Activated naive CD8-positive, alpha-beta T cell treated with anti-CD3 and anti-CD28 coated beads, Interleukin-2, amount 10 ng/mL, durations not matched to agents 7 days and 5 days (primary cell): Measurements from ENCODE around the gene ZNF785. TPM values are rescaled to one million over a fixed set of nuclear protein-coding genes. Genes with fewer than 3 reads are reported as not detected.
"Not testable (repeated sequence)": the region's sequence is repeated elsewhere in the genome, so short reads cannot be mapped to it uniquely, and the experiment has no call there.

ENCODE experiments used
- ATAC-seq: fragments of 150-1000 bp; cut with Tn5 transposase; one replicate; pipeline ENCODE4 v1.10.0; 2021; ENCODE audit warnings: low read depth, moderate library complexity
- POLR2A ChIA-PET: fragments of 350-600 bp; sonication (Branson Sonifier 250); formaldehyde crosslinking; loops from one replicate; lab custom pipeline; 2021; ENCODE audit warnings: antibody characterized with exemption; lab: Charles Lee
- DNase-seq: peaks from one replicate; pipeline ENCODE4 v3.0.0; 2021
- H3K27ac Mint-ChIP-seq: one replicate; pipeline ENCODE4 v1.8.0; 2022; ENCODE audit warnings: mild to moderate bottlenecking, mixed read lengths
- H3K27me3 Mint-ChIP-seq: one replicate; pipeline ENCODE4 v1.8.0; 2022; ENCODE audit warnings: mild to moderate bottlenecking, moderate library complexity, mixed read lengths
- H3K36me3 Mint-ChIP-seq: one replicate; pipeline ENCODE4 v1.8.0; 2021; ENCODE audit warnings: mild to moderate bottlenecking, mixed read lengths
- H3K4me1 Mint-ChIP-seq: one replicate; pipeline ENCODE4 v1.8.0; 2021; ENCODE audit warnings: mixed read lengths
- H3K4me3 Mint-ChIP-seq: one replicate; pipeline ENCODE4 v1.8.0; 2022; ENCODE audit warnings: mild to moderate bottlenecking, moderate library complexity, mixed read lengths
- H3K9me3 Mint-ChIP-seq: one replicate; pipeline ENCODE4 v1.8.0; 2021; ENCODE audit warnings: mixed read lengths
- total RNA-seq, 2 experiments: library from RNA; stranded (reverse); gene quantifications; one replicate each; pipeline ENCODE4 v1.2.3, GENCODE V29; 2021

The ZNF785 gene
- 10 to 100 TPM; 22.3 to 24.8 TPM for total RNA-seq

- H3K9me3 Mint-ChIP-seq = no peaks in the 10 kb centered on the region
- peak within 1 kb of the TSS; percentile 96 for H3K4me3 Mint-ChIP-seq
- peaks cover 18% of the 10 kb centered on the region for H3K36me3 Mint-ChIP-seq
- ATAC-seq = peak; percentile 98
- peaks cover 20% of the 10 kb centered on the region for H3K4me1 Mint-ChIP-seq
- DNase-seq = peak; percentile 88
- no peaks in the 10 kb centered on the region for H3K27me3 Mint-ChIP-seq
- POLR2A ChIA-PET = interaction anchor here (0.6 to 3.6 kb wide), 17 partner anchors 9 to 212 kb away, joined by 3 to 52 read pairs (median 5); partner anchors contain the start of genes DCTPP1, ZNF688, ZNF689 and ZNF747
- peak within 1 kb of the TSS; percentile 84 for H3K27ac Mint-ChIP-seq
These were observed at the start of gene ZNF785 for GRCh38 chr16:30585400-30586191. TSS of gene ZNF785 (minus strand) at chr16:30585697. CDS start at chr16:30585611, 86 bp downstream.

- DNase-seq (no peak), ATAC-seq (no peak)
- Mint-ChIP-seq H3K27ac (peak overlapping the region; percentile 92), H3K4me1 (peaks cover 19% of the 10 kb centered on the region), H3K9me3 (no peaks in the 10 kb centered on the region), H3K36me3 (no peaks in the 10 kb centered on the region), H3K4me3 (peak overlapping the region; percentile 88), H3K27me3 (no peaks in the 10 kb centered on the region)
- POLR2A ChIA-PET = interaction anchor here (1.0 to 3.7 kb wide), 8 partner anchors 12 to 204 kb away, joined by 3 to 24 read pairs (median 6); partner anchors contain the start of genes DCTPP1, PRR14 and ZNF689
These were observed 48.0 kb upstream of the ZNF785 start for GRCh38 chr16:30633526-30633925.

DNA sequence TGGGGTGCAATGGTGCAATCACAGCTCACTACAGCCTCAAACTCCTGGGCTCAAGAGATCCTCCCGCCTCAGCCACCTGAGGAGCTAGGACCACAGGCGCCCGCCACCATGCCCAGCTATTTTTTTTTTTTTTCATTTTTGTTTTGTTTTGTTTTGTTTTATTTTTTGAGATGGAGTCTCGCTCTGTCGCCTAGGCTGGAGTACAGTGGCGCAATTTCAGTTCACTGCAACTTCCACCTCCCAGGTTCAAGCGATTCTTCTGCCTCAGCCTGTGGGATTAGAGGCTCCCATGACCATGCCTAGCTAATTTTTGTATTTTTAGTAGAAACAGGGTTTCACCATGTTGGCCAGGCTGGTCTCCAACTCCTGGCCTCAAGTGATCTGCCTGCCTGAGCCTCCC is 47.0 kb upstream of the ZNF785 start:
- POLR2A ChIA-PET = interaction anchor here (0.6 to 0.9 kb wide), 2 partner anchors 30 to 237 kb away, joined by 3 read pairs; no protein-coding TSS in a partner anchor
- not testable (repeated sequence) for H3K9me3 Mint-ChIP-seq, H3K4me3 Mint-ChIP-seq, H3K36me3 Mint-ChIP-seq, ATAC-seq, DNase-seq, H3K27me3 Mint-ChIP-seq, H3K27ac Mint-ChIP-seq
- H3K4me1 Mint-ChIP-seq = peaks cover 21% of the 10 kb centered on the region

GRCh38 chr16:30628628-30629540 is 43.4 kb upstream of the ZNF785 start:
- POLR2A ChIA-PET = interaction anchor here (0.8 to 1.0 kb wide), 2 partner anchors 199 to 246 kb away, joined by 3 to 4 read pairs; partner anchors contain the start of genes DCTPP1 and SEPTIN1
- Mint-ChIP-seq H3K27ac (peak overlapping the region; percentile 54), H3K9me3 (no peaks in the 10 kb centered on the region), H3K4me3 (peak overlapping the region; percentile 79), H3K27me3 (peaks cover under 1% of the 10 kb centered on the region), H3K4me1 (peaks cover 10% of the 10 kb centered on the region), H3K36me3 (no peaks in the 10 kb centered on the region)
- peak; percentile 92 for DNase-seq
- ATAC-seq = peak; percentile 89

DNA sequence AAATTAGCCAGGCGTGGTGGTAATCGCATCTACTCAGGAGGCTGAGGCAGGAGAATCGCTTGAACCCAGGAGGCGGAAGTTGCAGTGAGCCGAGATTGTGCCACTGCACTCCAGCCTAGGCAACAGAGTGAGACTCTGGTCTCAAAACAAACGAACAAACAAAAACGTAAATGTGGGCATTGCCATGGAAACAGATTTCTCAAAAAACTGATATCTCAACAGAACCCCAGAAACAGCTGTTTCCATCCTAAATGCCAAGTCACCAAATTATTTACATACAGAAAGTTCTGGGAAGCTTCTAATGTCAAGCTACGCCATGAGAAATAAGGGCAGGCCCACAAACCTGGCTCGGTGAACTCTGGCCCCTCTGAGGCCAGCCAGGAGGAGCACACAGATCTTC is 40.7 kb upstream of the ZNF785 start:
- Mint-ChIP-seq H3K4me3 (no peak overlapping the region), H3K4me1 (peaks cover 8% of the 10 kb centered on the region), H3K9me3 (no peaks in the 10 kb centered on the region), H3K27me3 (peaks cover 5% of the 10 kb centered on the region), H3K36me3 (no peaks in the 10 kb centered on the region), H3K27ac (no peak overlapping the region)
- DNase-seq (no peak), ATAC-seq (no peak)
- POLR2A ChIA-PET = no interaction called here

GRCh38 chr16:30623536-30624283 is 38.2 kb upstream of the ZNF785 start:
- DNase-seq = no peak
- Mint-ChIP-seq H3K36me3 (no peaks in the 10 kb centered on the region), H3K9me3 (no peaks in the 10 kb centered on the region), H3K4me1 (peaks cover 3% of the 10 kb centered on the region), H3K27me3 (peaks cover 12% of the 10 kb centered on the region), H3K4me3 (no peak overlapping the region), H3K27ac (no peak overlapping the region)
- POLR2A ChIA-PET = no interaction called here
- ATAC-seq = no peak

DNA sequence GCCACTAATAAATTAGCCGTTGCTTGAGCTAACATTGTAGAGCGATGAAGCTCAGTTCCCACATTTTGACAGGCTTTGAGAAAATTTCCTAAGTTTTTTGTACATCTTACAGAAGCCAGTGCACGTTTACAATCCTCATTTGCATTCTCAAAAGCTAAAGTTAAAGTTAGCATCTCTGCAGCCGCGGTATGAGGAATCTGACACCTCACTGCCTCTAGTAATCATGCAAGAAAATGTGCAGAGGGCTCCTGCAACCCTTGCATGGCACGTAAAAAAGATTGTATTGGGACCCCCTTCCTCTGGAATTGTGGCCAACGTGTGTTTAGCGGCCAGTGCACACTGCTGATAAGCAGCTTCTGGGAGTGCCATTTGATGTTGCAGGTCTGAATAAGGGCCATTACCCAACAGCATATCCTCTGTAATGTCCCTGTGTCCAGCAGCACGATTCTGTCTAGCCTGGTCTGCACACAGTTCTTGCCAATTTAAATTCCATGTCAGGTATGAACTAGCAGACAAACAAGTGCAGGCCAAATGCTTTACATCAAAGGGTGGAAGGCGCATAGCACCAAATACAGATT is 37.0 kb upstream of the ZNF785 start:
- Mint-ChIP-seq H3K4me1 (peaks cover 4% of the 10 kb centered on the region), H3K27ac (no peak overlapping the region), H3K4me3 (no peak overlapping the region), H3K36me3 (no peaks in the 10 kb centered on the region), H3K9me3 (no peaks in the 10 kb centered on the region), H3K27me3 (peaks cover 12% of the 10 kb centered on the region)
- POLR2A ChIA-PET = interaction anchor here (0.6 to 2.1 kb wide), 2 partner anchors 14 to 134 kb away, joined by 3 to 6 read pairs; no protein-coding TSS in a partner anchor
- ATAC-seq = no peak
- DNase-seq = no peak

DNA sequence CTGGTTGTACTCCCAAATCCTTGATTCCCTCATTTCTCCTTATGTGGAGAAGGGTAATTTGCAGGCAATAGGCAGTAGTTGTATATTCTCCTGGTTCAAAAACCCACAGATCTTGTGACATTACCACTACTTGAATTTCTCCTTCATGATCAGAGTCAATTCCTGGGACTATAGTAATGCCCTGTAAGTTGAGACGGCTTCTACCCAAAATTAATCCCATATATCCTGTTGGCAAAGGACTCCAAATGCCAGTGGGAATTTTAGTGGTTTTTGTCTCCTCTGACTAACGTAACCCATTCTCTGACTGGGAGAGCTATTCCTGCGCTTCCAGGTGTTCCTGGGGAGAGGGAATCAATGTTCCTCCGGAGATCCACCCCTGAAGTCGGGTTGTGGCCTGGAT is 36.3 kb upstream of the ZNF785 start:
- H3K36me3 Mint-ChIP-seq = no peaks in the 10 kb centered on the region
- peaks cover 12% of the 10 kb centered on the region for H3K27me3 Mint-ChIP-seq
- no peak overlapping the region for H3K4me3 Mint-ChIP-seq
- peaks cover 4% of the 10 kb centered on the region for H3K4me1 Mint-ChIP-seq
- ATAC-seq (no peak), DNase-seq (no peak)
- no peak overlapping the region for H3K27ac Mint-ChIP-seq
- POLR2A ChIA-PET = interaction anchor here (2.1 kb wide), 1 partner anchor 13 kb away, joined by 6 read pairs; no protein-coding TSS in a partner anchor
- no peaks in the 10 kb centered on the region for H3K9me3 Mint-ChIP-seq

GRCh38 chr16:30620169-30620568 is 34.7 kb upstream of the ZNF785 start:
- no peak overlapping the region for H3K4me3 Mint-ChIP-seq
- DNase-seq = no peak
- POLR2A ChIA-PET = interaction anchor here (0.6 to 1.2 kb wide), 3 partner anchors 10 to 38 kb away, joined by 3 read pairs; partner anchors contain the start of gene ZNF689
- ATAC-seq = no peak
- no peaks in the 10 kb centered on the region for H3K9me3 Mint-ChIP-seq
- no peak overlapping the region for H3K27ac Mint-ChIP-seq
- H3K4me1 Mint-ChIP-seq = peaks cover 6% of the 10 kb centered on the region
- H3K27me3 Mint-ChIP-seq = peaks cover 14% of the 10 kb centered on the region
- H3K36me3 Mint-ChIP-seq = no peaks in the 10 kb centered on the region

DNA sequence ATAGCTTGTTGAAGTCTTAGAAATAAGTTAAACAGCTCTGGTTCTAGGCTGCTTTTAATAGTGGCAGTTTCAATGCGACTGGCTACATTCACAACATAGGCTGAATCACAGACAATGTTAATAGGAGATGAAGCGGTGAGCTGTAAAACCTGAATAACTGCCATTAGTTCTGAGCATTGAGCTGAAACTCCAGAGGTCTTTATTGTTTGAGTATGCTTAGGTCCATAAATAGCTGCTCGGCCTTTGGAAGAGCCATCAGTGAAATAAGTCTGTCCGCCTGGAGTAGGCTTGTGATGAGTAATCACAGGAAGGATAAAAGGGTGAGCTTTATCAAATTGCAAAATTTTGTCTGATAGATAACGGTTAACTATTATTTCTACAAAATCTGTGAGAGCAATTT is 34.1 kb upstream of the ZNF785 start:
- Mint-ChIP-seq H3K27me3 (peaks cover 14% of the 10 kb centered on the region), H3K36me3 (no peaks in the 10 kb centered on the region), H3K27ac (no peak overlapping the region), H3K4me1 (peaks cover 6% of the 10 kb centered on the region), H3K4me3 (no peak overlapping the region), H3K9me3 (no peaks in the 10 kb centered on the region)
- POLR2A ChIA-PET = interaction anchor here (0.7 to 1.2 kb wide), 2 partner anchors 9 to 38 kb away, joined by 3 read pairs; partner anchors contain the start of gene ZNF689
- ATAC-seq (no peak), DNase-seq (no peak)

- Mint-ChIP-seq H3K27me3 (peaks cover 14% of the 10 kb centered on the region), H3K4me1 (peaks cover 6% of the 10 kb centered on the region), H3K4me3 (no peak overlapping the region), H3K36me3 (no peaks in the 10 kb centered on the region), H3K27ac (no peak overlapping the region), H3K9me3 (no peaks in the 10 kb centered on the region)
- POLR2A ChIA-PET = interaction anchor here (0.7 to 1.2 kb wide), 2 partner anchors 9 to 37 kb away, joined by 3 read pairs; partner anchors contain the start of gene ZNF689
- no peak for DNase-seq
- no peak for ATAC-seq
These were observed 33.7 kb upstream of the ZNF785 start for GRCh38 chr16:30619202-30619601.
